Caco-2 (cell line): Measurements from ENCODE around the gene MYO18A. TPM values are rescaled to one million over a fixed set of nuclear protein-coding genes. Genes with fewer than 3 reads are reported as not detected.
A peak's percentile ranks its signal among the peaks of the same experiment; 100 is the strongest.

ENCODE experiments used
- BruUV-seq: library from RNA; stranded (reverse); fragments of 400-500 nt; replicated peaks from 2 replicates; lab custom pipeline; 2021; lab: Mats Ljungman, UMichigan
- CTCF ChIA-PET: fragments of 300-600 bp; sonication (Branson Sonifier 250); formaldehyde crosslinking; loops from one replicate; lab custom pipeline; 2022; ENCODE audit warnings: antibody characterized with exemption; lab: Charles Lee
- POLR2A ChIA-PET: fragments of 300-600 bp; sonication (Branson Sonifier 250); formaldehyde crosslinking; loops from one replicate; lab custom pipeline; 2022; ENCODE audit warnings: antibody characterized with exemption; lab: Charles Lee
- DNase-seq, 2 experiments: peaks; one replicate each; pipeline versions ENCODE4 v3.0.0 to v3.0.0-alpha.2; 2020 to 2022
- H3K27me3 ChIP-seq: replicated peaks from 2 replicates; pipeline ENCODE4 v1.6.0; 2011; ENCODE audit warnings: low read length; ENCODE audit not compliant: control insufficient read depth, insufficient read depth
- H3K36me3 ChIP-seq: 2 replicates; pipeline ENCODE4 v1.5.1; 2011; ENCODE audit warnings: low read length; ENCODE audit not compliant: control insufficient read depth, insufficient read depth
- H3K4me1 ChIP-seq: fragments of 250-450 bp; sonication (Bioruptor Pico); 2 replicates; pipeline ENCODE4 v1.5.1; 2020; ENCODE audit warnings: mild to moderate bottlenecking
- H3K4me3 ChIP-seq: 2 replicates; pipeline ENCODE4 v1.5.1; 2011; ENCODE audit warnings: low read depth, mild to moderate bottlenecking, control low read depth, low read length
- H3K9me3 ChIP-seq: fragments of 250-450 bp; sonication (Bioruptor Pico); 2 replicates; pipeline ENCODE4 v1.5.1; 2020; ENCODE audit warnings: mild to moderate bottlenecking, moderate library complexity
- H3K27ac Mint-ChIP-seq: one replicate; pipeline ENCODE4 v1.8.0; 2022; ENCODE audit warnings: mixed read lengths; ENCODE audit not compliant: unreplicated experiment
- H3K27me3 Mint-ChIP-seq: one replicate; pipeline ENCODE4 v1.8.0; 2022; ENCODE audit warnings: mixed read lengths; ENCODE audit not compliant: insufficient read depth, unreplicated experiment
- H3K36me3 Mint-ChIP-seq: one replicate; pipeline ENCODE4 v1.8.0; 2022; ENCODE audit warnings: mild to moderate bottlenecking, mixed read lengths; ENCODE audit not compliant: insufficient read depth, unreplicated experiment
- H3K4me1 Mint-ChIP-seq: one replicate; pipeline ENCODE4 v1.8.0; 2022; ENCODE audit warnings: low read depth, mixed read lengths; ENCODE audit not compliant: unreplicated experiment
- H3K4me3 Mint-ChIP-seq: one replicate; pipeline ENCODE4 v1.8.0; 2022; ENCODE audit warnings: mild to moderate bottlenecking, moderate library complexity, mixed read lengths; ENCODE audit not compliant: unreplicated experiment
- H3K9me3 Mint-ChIP-seq: one replicate; pipeline ENCODE4 v1.8.0; 2022; ENCODE audit warnings: mixed read lengths; ENCODE audit not compliant: unreplicated experiment
- intact Hi-C: fragments of 100-400 bp; cut with micrococcal nuclease; formaldehyde crosslinking; loops from one replicate; pipeline ENCODE4 v1.10.0; 2022; ENCODE audit not compliant: unreplicated experiment
- total RNA-seq: library from RNA; stranded (reverse); gene quantifications from 2 replicates; pipeline ENCODE4 v1.2.3, GENCODE V29; 2022
- TF ChIP-seq, protein P1 (sequence below), 2 experiments: fragments of 200-600 bp in 1 of 2; IDR thresholded peaks; 1 replicate in 1 of 2; 2 replicates in 1 of 2; pipeline versions ENCODE4 v1.5.1 to v1.8.0; 2011 to 2022; ENCODE audit warnings: antibody characterized with exemption in 1 of 2, control low read depth in 1 of 2, inconsistent platforms in 1 of 2, low read depth in 1 of 2, low read length in 1 of 2, mild to moderate bottlenecking in 1 of 2, moderate library complexity in 1 of 2; ENCODE audit not compliant: insufficient read depth in 1 of 2, severe bottlenecking in 1 of 2, unreplicated experiment in 1 of 2

Gene MYO18A
- total RNA-seq, 1 experiment from 2014 or later, result 47.1 TPM

DNA sequence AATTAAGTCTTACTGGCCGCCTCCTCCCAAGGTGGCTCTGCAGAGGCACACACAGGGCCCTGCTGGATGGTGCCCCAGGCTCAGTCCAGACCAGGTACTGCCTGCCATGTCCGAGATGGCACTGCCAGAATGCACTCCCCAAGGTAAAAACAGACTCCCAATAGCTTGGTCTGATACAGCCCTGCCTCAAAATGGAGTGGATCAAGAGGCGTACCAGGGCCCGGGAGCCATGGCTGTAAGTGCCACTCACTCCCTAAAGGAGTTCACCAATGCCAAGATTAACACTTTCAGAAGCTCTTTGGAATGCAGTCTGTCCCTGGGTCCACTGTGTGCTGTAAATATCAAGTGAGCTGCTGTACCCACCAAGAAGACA, 576 bp upstream of the MYO18A start:
- H3K27ac Mint-ChIP-seq, result no peak overlapping the region
- CTCF ChIA-PET, result interaction anchor here (0.6 to 8.0 kb wide), 16 partner anchors 9 to 412 kb away, joined by 3 to 449 read pairs (median 7); partner anchors contain the start of gene ANKRD13B
- POLR2A ChIA-PET, result interaction anchor here (2.8 to 3.1 kb wide), 2 partner anchors 25 to 31 kb away, joined by 22 to 34 read pairs; no protein-coding TSS in a partner anchor
- TF ChIP-seq, protein P1, sequence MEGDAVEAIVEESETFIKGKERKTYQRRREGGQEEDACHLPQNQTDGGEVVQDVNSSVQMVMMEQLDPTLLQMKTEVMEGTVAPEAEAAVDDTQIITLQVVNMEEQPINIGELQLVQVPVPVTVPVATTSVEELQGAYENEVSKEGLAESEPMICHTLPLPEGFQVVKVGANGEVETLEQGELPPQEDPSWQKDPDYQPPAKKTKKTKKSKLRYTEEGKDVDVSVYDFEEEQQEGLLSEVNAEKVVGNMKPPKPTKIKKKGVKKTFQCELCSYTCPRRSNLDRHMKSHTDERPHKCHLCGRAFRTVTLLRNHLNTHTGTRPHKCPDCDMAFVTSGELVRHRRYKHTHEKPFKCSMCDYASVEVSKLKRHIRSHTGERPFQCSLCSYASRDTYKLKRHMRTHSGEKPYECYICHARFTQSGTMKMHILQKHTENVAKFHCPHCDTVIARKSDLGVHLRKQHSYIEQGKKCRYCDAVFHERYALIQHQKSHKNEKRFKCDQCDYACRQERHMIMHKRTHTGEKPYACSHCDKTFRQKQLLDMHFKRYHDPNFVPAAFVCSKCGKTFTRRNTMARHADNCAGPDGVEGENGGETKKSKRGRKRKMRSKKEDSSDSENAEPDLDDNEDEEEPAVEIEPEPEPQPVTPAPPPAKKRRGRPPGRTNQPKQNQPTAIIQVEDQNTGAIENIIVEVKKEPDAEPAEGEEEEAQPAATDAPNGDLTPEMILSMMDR (IDR thresholded peaks at IDR 0.05; ENCODE audit: insufficient read depth in 1 of 2, low read depth in 1 of 2, low read length in 1 of 2, severe bottlenecking in 1 of 2, unreplicated experiment in 1 of 2), result no peak
- peaks cover 3% of the 10 kb centered on the region for H3K27me3 Mint-ChIP-seq
- H3K4me1 Mint-ChIP-seq, result peaks cover 21% of the 10 kb centered on the region
- peak overlapping the region; percentile 93 for H3K4me3 Mint-ChIP-seq
- H3K9me3 ChIP-seq, result peaks cover 6% of the 10 kb centered on the region; the same call in 1 of the 2 replicates
- H3K27me3 ChIP-seq, result no peaks in the 10 kb centered on the region
- H3K9me3 Mint-ChIP-seq, result no peaks in the 10 kb centered on the region
- H3K36me3 Mint-ChIP-seq, result peaks cover 14% of the 10 kb centered on the region
- DNase-seq, result no peak
- H3K4me1 ChIP-seq, result peaks cover 29% of the 10 kb centered on the region
- intact Hi-C loops, result loop anchor here (5.0 kb wide), 1 partner anchor 37 kb away; no protein-coding TSS in a partner anchor
- no peaks in the 10 kb centered on the region for H3K36me3 ChIP-seq
- BruUV-seq, result no TSS peak
- no peak overlapping the region; the same call in 1 of the 2 replicates for H3K4me3 ChIP-seq

DNA sequence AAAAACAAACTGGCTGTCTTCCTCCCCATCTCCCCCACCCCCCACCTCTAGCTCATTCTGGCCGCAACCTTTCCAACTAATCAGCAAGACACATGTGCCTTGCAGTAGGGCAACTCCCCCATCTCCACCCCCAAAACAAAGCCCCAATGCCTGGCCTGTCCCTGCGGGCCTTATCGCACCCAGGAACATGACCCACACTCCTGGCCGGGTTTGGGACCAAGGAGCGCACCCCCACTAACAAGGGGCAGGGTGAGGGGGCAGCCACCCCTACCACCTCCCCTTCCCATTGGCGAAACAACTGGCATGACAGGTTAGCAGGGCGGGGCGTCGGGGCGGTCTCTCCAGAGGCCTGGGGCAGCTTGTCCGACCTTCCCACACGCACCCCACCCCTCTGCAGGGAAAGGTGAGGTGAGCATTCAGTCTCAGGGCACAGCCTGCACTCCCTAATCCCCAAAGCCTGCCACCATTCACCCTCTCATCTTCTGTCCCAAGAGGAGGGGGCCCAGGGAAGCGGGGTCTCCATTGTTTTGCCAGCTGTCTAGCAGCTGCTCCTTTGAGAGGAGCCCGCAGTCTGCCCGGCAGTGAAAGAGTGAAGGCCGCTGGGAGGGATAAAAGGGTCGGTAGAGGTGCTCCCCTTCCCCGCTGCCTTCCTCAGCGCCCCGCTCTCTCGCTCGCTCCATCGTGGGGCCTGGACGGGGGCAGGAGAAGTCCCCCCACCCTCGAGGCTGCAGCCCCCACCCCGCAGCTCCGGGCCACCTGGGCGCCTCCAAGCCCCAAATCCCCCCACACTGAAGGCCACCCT, 765 bp downstream of the MYO18A start:
- peaks cover 31% of the 10 kb centered on the region for H3K4me1 ChIP-seq
- POLR2A ChIA-PET, result interaction anchor here (0.6 to 3.1 kb wide), 11 partner anchors 12 to 228 kb away, joined by 4 to 34 read pairs (median 9); partner anchors contain the start of genes NUFIP2 and PHF12
- BruUV-seq, result TSS peak; percentile 60
- H3K4me3 ChIP-seq, result peak overlapping the region; percentile 71
- peak overlapping the region; percentile 93 for H3K4me3 Mint-ChIP-seq
- H3K36me3 ChIP-seq, result no peaks in the 10 kb centered on the region
- CTCF ChIA-PET, result interaction anchor here (0.5 to 8.0 kb wide), 42 partner anchors 9 to 1100 kb away, joined by 3 to 449 read pairs (median 4); partner anchors contain the start of genes ABHD15, PHF12 and SSH2
- H3K36me3 Mint-ChIP-seq, result peaks cover 14% of the 10 kb centered on the region
- peaks cover 3% of the 10 kb centered on the region for H3K27me3 Mint-ChIP-seq
- H3K4me1 Mint-ChIP-seq, result peaks cover 21% of the 10 kb centered on the region
- peak overlapping the region; percentile 93 for H3K27ac Mint-ChIP-seq
- TF ChIP-seq, protein P1 (IDR thresholded peaks at IDR 0.05; ENCODE audit: insufficient read depth in 1 of 2, low read depth in 1 of 2, low read length in 1 of 2, severe bottlenecking in 1 of 2, unreplicated experiment in 1 of 2), result no peak
- H3K27me3 ChIP-seq, result no peaks in the 10 kb centered on the region
- DNase-seq, result peak; percentile 85 to 92
- intact Hi-C loops, result loop anchor here (1.0 to 5.0 kb wide), 3 partner anchors 24 to 38 kb away; no protein-coding TSS in a partner anchor
- no peaks in the 10 kb centered on the region for H3K9me3 Mint-ChIP-seq
- H3K9me3 ChIP-seq, result peaks cover 6% of the 10 kb centered on the region; the same call in 1 of the 2 replicates

DNA sequence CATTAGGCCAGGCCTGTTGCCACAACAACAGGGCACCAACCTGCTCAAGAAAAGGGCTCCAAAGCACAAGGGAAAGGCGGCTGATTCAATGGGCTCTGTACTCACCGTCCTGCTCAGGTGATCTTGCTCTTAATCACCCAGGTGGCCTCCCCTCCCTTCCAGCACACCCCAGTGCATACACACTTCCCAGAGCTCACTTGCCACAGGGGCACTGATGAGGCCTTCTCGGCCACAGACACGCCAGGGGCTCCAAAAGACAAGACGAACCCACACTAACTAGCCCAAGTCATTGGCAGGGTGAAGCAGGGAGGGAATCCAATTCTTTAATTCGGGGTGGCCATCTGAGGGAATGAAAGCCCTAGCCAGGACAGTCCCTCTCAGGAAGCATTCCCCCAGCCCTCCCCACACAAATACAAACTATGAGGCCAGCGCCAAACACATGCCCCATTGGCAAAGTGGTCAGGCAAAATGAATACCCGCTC, 1.4 kb downstream of the MYO18A start:
- BruUV-seq, result TSS peak; percentile 15
- DNase-seq, result peak in 1 of 2 experiments; percentile 21
- H3K9me3 Mint-ChIP-seq, result no peaks in the 10 kb centered on the region
- TF ChIP-seq, protein P1 (IDR thresholded peaks at IDR 0.05; ENCODE audit: insufficient read depth in 1 of 2, low read depth in 1 of 2, low read length in 1 of 2, severe bottlenecking in 1 of 2, unreplicated experiment in 1 of 2), result no peak
- Histone ChIP-seq H3K36me3 (no peaks in the 10 kb centered on the region), H3K27me3 (no peaks in the 10 kb centered on the region), H3K9me3 (peaks cover 3% of the 10 kb centered on the region; the same call in 1 of the 2 replicates), H3K4me3 (peak overlapping the region; percentile 71), H3K4me1 (peaks cover 31% of the 10 kb centered on the region)
- H3K27ac Mint-ChIP-seq, result peak overlapping the region; percentile 93
- ChIA-PET POLR2A (interaction anchor here (0.6 to 3.1 kb wide), 5 partner anchors 18 to 29 kb away, joined by 5 to 34 read pairs (median 9); no protein-coding TSS in a partner anchor), CTCF (interaction anchor here (0.5 to 8.0 kb wide), 13 partner anchors 9 to 751 kb away, joined by 3 to 449 read pairs (median 9); partner anchors contain the start of genes ABHD15 and SSH2)
- H3K27me3 Mint-ChIP-seq, result peaks cover 3% of the 10 kb centered on the region
- H3K4me3 Mint-ChIP-seq, result peak overlapping the region; percentile 93
- intact Hi-C loops, result loop anchor here (1.0 kb wide), 2 partner anchors 23 to 30 kb away; no protein-coding TSS in a partner anchor
- H3K36me3 Mint-ChIP-seq, result peaks cover 14% of the 10 kb centered on the region
- H3K4me1 Mint-ChIP-seq, result peaks cover 21% of the 10 kb centered on the region
